Neural cell (in vitro differentiated cells): ENCODE data around the gene LPAR5. TPM values are rescaled to one million over a fixed set of nuclear protein-coding genes. Genes with fewer than 3 reads are reported as not detected.

Source experiments
- H2AFZ ChIP-seq: fragments of 200-600, 300-800 bp; sonication (generic), shearing (Covaris generic); 2 replicates; pipeline ENCODE4 v1.6.0; 2014; ENCODE audit warnings: low read depth, mild to moderate bottlenecking, antibody characterized with exemption, low read length, moderate library complexity
- H3F3A ChIP-seq: fragments of 200-600 bp; shearing (Covaris generic); 2 replicates; pipeline ENCODE4 v1.6.1; 2016; ENCODE audit warnings: mild to moderate bottlenecking, moderate library complexity, mixed read lengths, antibody characterized with exemption, low read length; ENCODE audit not compliant: insufficient read depth, poor library complexity, severe bottlenecking
- H3K27ac ChIP-seq: fragments of 200-600, 300-800 bp; sonication (generic), shearing (Covaris generic); 2 replicates; pipeline ENCODE4 v1.5.1; 2014; ENCODE audit warnings: mild to moderate bottlenecking, low read length, moderate library complexity
- H3K27me3 ChIP-seq: fragments of 300-800, 200-600 bp; sonication (generic), shearing (Covaris generic); 2 replicates; pipeline ENCODE4 v1.6.0; 2014; ENCODE audit warnings: mild to moderate bottlenecking, low read depth, low read length, moderate library complexity; ENCODE audit not compliant: insufficient read depth
- H3K36me3 ChIP-seq: fragments of 300-800, 200-600 bp; sonication (generic), shearing (Covaris generic); 2 replicates; pipeline ENCODE4 v1.5.1; 2014; ENCODE audit warnings: mild to moderate bottlenecking, antibody characterized with exemption, low read length, moderate library complexity; ENCODE audit not compliant: insufficient read depth
- H3K4me2 ChIP-seq: fragments of 300-800, 200-600 bp; sonication (generic), shearing (Covaris generic); 2 replicates; pipeline ENCODE4 v1.6.0; 2014; ENCODE audit warnings: mild to moderate bottlenecking, low read length
- H3K4me3 ChIP-seq: fragments of 300-800, 200-600 bp; sonication (generic), shearing (Covaris generic); 2 replicates; pipeline ENCODE4 v1.5.1; 2014; ENCODE audit warnings: mild to moderate bottlenecking, low read length, moderate library complexity
- H3K79me2 ChIP-seq: fragments of 200-600 bp; shearing (Covaris generic); replicated peaks from 2 replicates; pipeline ENCODE4 v1.6.0; 2014; ENCODE audit warnings: mild to moderate bottlenecking, low read length, moderate library complexity; ENCODE audit not compliant: insufficient read depth
- H3K9ac ChIP-seq: fragments of 300-800, 200-600 bp; sonication (generic), shearing (Covaris generic); 2 replicates; pipeline ENCODE4 v1.6.1; 2016; ENCODE audit warnings: mild to moderate bottlenecking, low read length, mixed read lengths
- H3K9me2 ChIP-seq: fragments of 200-600 bp; shearing (Covaris generic); 2 replicates; pipeline ENCODE4 v1.6.1; 2016; ENCODE audit warnings: mild to moderate bottlenecking, low read length, mixed read lengths; ENCODE audit not compliant: insufficient read depth
- H3K9me3 ChIP-seq: fragments of 200-600, 300-800 bp; sonication (generic), shearing (Covaris generic); 2 replicates; pipeline ENCODE4 v1.6.1; 2016; ENCODE audit warnings: mild to moderate bottlenecking, mixed run types, low read length, moderate library complexity, mixed read lengths
- H4K20me1 ChIP-seq: fragments of 200-600 bp; shearing (Covaris generic); 2 replicates; pipeline ENCODE4 v1.6.1; 2016; ENCODE audit warnings: mild to moderate bottlenecking, mixed run types; ENCODE audit not compliant: insufficient read depth
- EP300 ChIP-seq: fragments of 450-650 bp; conservative IDR thresholded peaks from 2 replicates; pipeline ENCODE4 v1.6.1; 2014; ENCODE audit warnings: antibody characterized with exemption, mild to moderate bottlenecking, moderate library complexity; ENCODE audit not compliant: poor library complexity, severe bottlenecking
- EZH2 ChIP-seq: fragments of 200-600, 300-800 bp; shearing (Covaris generic), sonication (generic); IDR thresholded peaks from 2 replicates; pipeline ENCODE4 v1.6.1; 2014; ENCODE audit warnings: antibody characterized with exemption, low read length, borderline replicate concordance, mild to moderate bottlenecking; ENCODE audit not compliant: insufficient read depth, poor library complexity, severe bottlenecking
- MXI1 ChIP-seq: fragments of 450-650 bp; conservative IDR thresholded peaks from 2 replicates; pipeline ENCODE4 v1.6.1; 2014; ENCODE audit warnings: antibody characterized with exemption, mild to moderate bottlenecking; ENCODE audit not compliant: poor library complexity, severe bottlenecking
- POLR2AphosphoS5 ChIP-seq: IDR thresholded peaks from 2 replicates; pipeline ENCODE4 v1.6.1; 2012
- RAD21 ChIP-seq: fragments of 450-650 bp; conservative IDR thresholded peaks from 2 replicates; pipeline ENCODE4 v1.6.1; 2014; ENCODE audit warnings: antibody characterized with exemption, mild to moderate bottlenecking, moderate library complexity
- SMC3 ChIP-seq: fragments of 450-650 bp; conservative IDR thresholded peaks from 2 replicates; pipeline ENCODE4 v1.6.1; 2014; ENCODE audit warnings: antibody characterized with exemption, mild to moderate bottlenecking, moderate library complexity; ENCODE audit not compliant: poor library complexity
- TAF1 ChIP-seq: IDR thresholded peaks from 2 replicates; pipeline ENCODE4 v1.6.1; 2012; ENCODE audit warnings: low read depth
- polyA plus RNA-seq: library from polyadenylated mRNA; depleted of rRNA; stranded (reverse); fragments of >200 nt; gene quantifications from 2 replicates; pipeline ENCODE4 v1.2.3, GENCODE V29; 2014
- small RNA-seq, 3 experiments: library from RNA; depleted of rRNA; stranded (forward); fragments of <200 nt; gene quantifications; one replicate each; pipeline ENCODE3, GENCODE V24; 2012
- TF ChIP-seq, protein P1 (sequence below): IDR thresholded peaks from 2 replicates; pipeline ENCODE4 v1.6.1; 2012; ENCODE audit warnings: borderline replicate concordance
- TF ChIP-seq, protein P2 (sequence below): fragments of 450-650 bp; IDR thresholded peaks from 2 replicates; pipeline ENCODE4 v1.5.1; 2014; ENCODE audit warnings: antibody characterized with exemption, mild to moderate bottlenecking, moderate library complexity; ENCODE audit not compliant: poor library complexity, severe bottlenecking

The LPAR5 gene
- polyA plus RNA-seq, 1 donor from 2014 or later = not detected

GRCh38 chr12:6569312-6569711 is 66.4 kb downstream of the LPAR5 start:
- Histone ChIP-seq H3K4me2 (no peak overlapping the region), H3K9me3 (no peaks in the 10 kb centered on the region), H3K9ac (no peak overlapping the region), H3K9me2 (no peaks in the 10 kb centered on the region), H3K27me3 (no peaks in the 10 kb centered on the region), H3K27ac (no peak overlapping the region), H3K36me3 (peaks cover 8% of the 10 kb centered on the region), H3K79me2 (peaks cover 7% of the 10 kb centered on the region), H4K20me1 (no peaks in the 10 kb centered on the region), H3K4me3 (no peak overlapping the region), H2AFZ (no peak overlapping the region), H3F3A (no peaks in the 10 kb centered on the region)
- TF ChIP-seq, protein P1, sequence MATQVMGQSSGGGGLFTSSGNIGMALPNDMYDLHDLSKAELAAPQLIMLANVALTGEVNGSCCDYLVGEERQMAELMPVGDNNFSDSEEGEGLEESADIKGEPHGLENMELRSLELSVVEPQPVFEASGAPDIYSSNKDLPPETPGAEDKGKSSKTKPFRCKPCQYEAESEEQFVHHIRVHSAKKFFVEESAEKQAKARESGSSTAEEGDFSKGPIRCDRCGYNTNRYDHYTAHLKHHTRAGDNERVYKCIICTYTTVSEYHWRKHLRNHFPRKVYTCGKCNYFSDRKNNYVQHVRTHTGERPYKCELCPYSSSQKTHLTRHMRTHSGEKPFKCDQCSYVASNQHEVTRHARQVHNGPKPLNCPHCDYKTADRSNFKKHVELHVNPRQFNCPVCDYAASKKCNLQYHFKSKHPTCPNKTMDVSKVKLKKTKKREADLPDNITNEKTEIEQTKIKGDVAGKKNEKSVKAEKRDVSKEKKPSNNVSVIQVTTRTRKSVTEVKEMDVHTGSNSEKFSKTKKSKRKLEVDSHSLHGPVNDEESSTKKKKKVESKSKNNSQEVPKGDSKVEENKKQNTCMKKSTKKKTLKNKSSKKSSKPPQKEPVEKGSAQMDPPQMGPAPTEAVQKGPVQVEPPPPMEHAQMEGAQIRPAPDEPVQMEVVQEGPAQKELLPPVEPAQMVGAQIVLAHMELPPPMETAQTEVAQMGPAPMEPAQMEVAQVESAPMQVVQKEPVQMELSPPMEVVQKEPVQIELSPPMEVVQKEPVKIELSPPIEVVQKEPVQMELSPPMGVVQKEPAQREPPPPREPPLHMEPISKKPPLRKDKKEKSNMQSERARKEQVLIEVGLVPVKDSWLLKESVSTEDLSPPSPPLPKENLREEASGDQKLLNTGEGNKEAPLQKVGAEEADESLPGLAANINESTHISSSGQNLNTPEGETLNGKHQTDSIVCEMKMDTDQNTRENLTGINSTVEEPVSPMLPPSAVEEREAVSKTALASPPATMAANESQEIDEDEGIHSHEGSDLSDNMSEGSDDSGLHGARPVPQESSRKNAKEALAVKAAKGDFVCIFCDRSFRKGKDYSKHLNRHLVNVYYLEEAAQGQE = no peak
- TF ChIP-seq EP300 = no peak
- no peak for TF ChIP-seq EZH2
- no peak for TF ChIP-seq POLR2AphosphoS5
- no peak for TF ChIP-seq SMC3
- TF ChIP-seq MXI1 = no peak
- TF ChIP-seq TAF1 = no peak
- TF ChIP-seq, protein P2, sequence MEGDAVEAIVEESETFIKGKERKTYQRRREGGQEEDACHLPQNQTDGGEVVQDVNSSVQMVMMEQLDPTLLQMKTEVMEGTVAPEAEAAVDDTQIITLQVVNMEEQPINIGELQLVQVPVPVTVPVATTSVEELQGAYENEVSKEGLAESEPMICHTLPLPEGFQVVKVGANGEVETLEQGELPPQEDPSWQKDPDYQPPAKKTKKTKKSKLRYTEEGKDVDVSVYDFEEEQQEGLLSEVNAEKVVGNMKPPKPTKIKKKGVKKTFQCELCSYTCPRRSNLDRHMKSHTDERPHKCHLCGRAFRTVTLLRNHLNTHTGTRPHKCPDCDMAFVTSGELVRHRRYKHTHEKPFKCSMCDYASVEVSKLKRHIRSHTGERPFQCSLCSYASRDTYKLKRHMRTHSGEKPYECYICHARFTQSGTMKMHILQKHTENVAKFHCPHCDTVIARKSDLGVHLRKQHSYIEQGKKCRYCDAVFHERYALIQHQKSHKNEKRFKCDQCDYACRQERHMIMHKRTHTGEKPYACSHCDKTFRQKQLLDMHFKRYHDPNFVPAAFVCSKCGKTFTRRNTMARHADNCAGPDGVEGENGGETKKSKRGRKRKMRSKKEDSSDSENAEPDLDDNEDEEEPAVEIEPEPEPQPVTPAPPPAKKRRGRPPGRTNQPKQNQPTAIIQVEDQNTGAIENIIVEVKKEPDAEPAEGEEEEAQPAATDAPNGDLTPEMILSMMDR = no peak
- no peak for TF ChIP-seq RAD21

Small RNA genes within 50 kb of the gene (small RNA-seq; reads per million reads assigned to genes)
- gene SCARNA11 = 385 to 715 (median 429) reads per million in 3 experiments

Other genes with a start within 250 kb of the LPAR5 start
- gene CD27, start 191.0 kb downstream of the LPAR5 start, polyA plus RNA-seq = not detected in 2 replicates
- not detected in 2 replicates for gene TAPBPL, start 183.9 kb downstream of the LPAR5 start, polyA plus RNA-seq
- gene VAMP1, start 165.3 kb downstream of the LPAR5 start, polyA plus RNA-seq = 4.3 and 6.7 TPM in 2 replicates
- gene MRPL51, start 142.7 kb downstream of the LPAR5 start, polyA plus RNA-seq = 111 and 117 TPM in 2 replicates
- 4.5 and 5.6 TPM in 2 replicates for gene NCAPD2, start 141.9 kb downstream of the LPAR5 start, polyA plus RNA-seq
- gene GAPDH, start 101.4 kb downstream of the LPAR5 start, polyA plus RNA-seq = 1,673 and 1,838 TPM in 2 replicates
- 12.0 and 16.9 TPM in 2 replicates for gene IFFO1, start 79.9 kb downstream of the LPAR5 start, polyA plus RNA-seq
- 30.7 and 38.8 TPM in 2 replicates for gene NOP2, start 67.7 kb downstream of the LPAR5 start, polyA plus RNA-seq
- gene CHD4, start 28.6 kb downstream of the LPAR5 start, polyA plus RNA-seq = 146 and 173 TPM in 2 replicates
- 1.6 and 4.7 TPM in 2 replicates for gene ACRBP, start 11.5 kb upstream of the LPAR5 start, polyA plus RNA-seq
- gene ING4, start 27.2 kb upstream of the LPAR5 start, polyA plus RNA-seq = 522 and 540 TPM in 2 replicates
- gene ZNF384, start 53.4 kb upstream of the LPAR5 start, polyA plus RNA-seq = 25.8 and 30.2 TPM in 2 replicates
- gene PIANP, start 64.9 kb upstream of the LPAR5 start, polyA plus RNA-seq = 2.1 and 4.4 TPM in 2 replicates
- gene COPS7A, start 88.1 kb upstream of the LPAR5 start, polyA plus RNA-seq = 45.8 and 50.2 TPM in 2 replicates
- 134 and 176 TPM in 2 replicates for gene MLF2, start 117.2 kb upstream of the LPAR5 start, polyA plus RNA-seq
- 504 and 557 TPM in 2 replicates for gene PTMS, start 130.4 kb upstream of the LPAR5 start, polyA plus RNA-seq
- gene LAG3, start 136.6 kb upstream of the LPAR5 start, polyA plus RNA-seq = 1.4 and 2.0 TPM in 2 replicates
- gene CD4, start 153.6 kb upstream of the LPAR5 start, polyA plus RNA-seq = not detected in 2 replicates
- 82.8 and 117 TPM in 2 replicates for gene GPR162, start 185.9 kb upstream of the LPAR5 start, polyA plus RNA-seq
- gene P3H3, start 192.4 kb upstream of the LPAR5 start, polyA plus RNA-seq = 58.9 and 66.1 TPM in 2 replicates
- 18.8 and 19.0 TPM in 2 replicates for gene GNB3, start 205.0 kb upstream of the LPAR5 start, polyA plus RNA-seq
- gene CDCA3, start 215.3 kb upstream of the LPAR5 start, polyA plus RNA-seq = 4.1 and 7.3 TPM in 2 replicates
- gene USP5, start 216.2 kb upstream of the LPAR5 start, polyA plus RNA-seq = 120 and 130 TPM in 2 replicates
- 288 and 292 TPM in 2 replicates for gene TPI1, start 231.6 kb upstream of the LPAR5 start, polyA plus RNA-seq
- 12.8 and 14.2 TPM in 2 replicates for gene SPSB2, start 237.3 kb upstream of the LPAR5 start, polyA plus RNA-seq